HepG2 (cell line): ENCODE measurements around the gene RARA. TPM values are rescaled to one million over a fixed set of nuclear protein-coding genes. Genes with fewer than 3 reads are reported as not detected.

ENCODE experiments used
- BRF2 ChIP-seq: sonication (generic); formaldehyde crosslinking; IDR thresholded peaks from 2 replicates; pipeline ENCODE4 v1.8.1; 2022; ENCODE audit warnings: mild to moderate bottlenecking, missing genetic modification reagents
- DR1 ChIP-seq: sonication (generic); formaldehyde crosslinking; IDR thresholded peaks from 2 replicates; pipeline ENCODE4 v1.8.0; 2021; ENCODE audit warnings: mild to moderate bottlenecking, missing genetic modification reagents, inconsistent platforms
- PRDM4 ChIP-seq: sonication (generic); formaldehyde crosslinking; IDR thresholded peaks from 2 replicates; pipeline ENCODE4 v1.9.0; 2021; ENCODE audit warnings: missing genetic modification reagents, borderline replicate concordance
- SAP130 ChIP-seq: IDR thresholded peaks from 2 replicates; pipeline ENCODE4 v1.6.1; 2016; ENCODE audit warnings: low read depth
- XBP1 ChIP-seq: sonication (generic); formaldehyde crosslinking; IDR thresholded peaks from 2 replicates; pipeline ENCODE4 v1.5.0; 2020; ENCODE audit warnings: missing genetic modification reagents
- ZBTB40 ChIP-seq, 2 experiments: fragments of 450-650 bp in 1 of 2; sonication (generic) in 1 of 2; formaldehyde crosslinking in 1 of 2; IDR thresholded peaks; 2 replicates each; pipeline versions ENCODE4 v1.6.1 to v1.8.0; 2016 to 2022; ENCODE audit warnings: antibody characterized with exemption in 1 of 2, mild to moderate bottlenecking in 1 of 2, missing genetic modification reagents in 1 of 2
- ZNF326 ChIP-seq: sonication (generic); formaldehyde crosslinking; IDR thresholded peaks from 2 replicates; pipeline ENCODE4 v1.4.0; 2020; ENCODE audit warnings: missing genetic modification reagents, borderline replicate concordance
- ZNF414 ChIP-seq: sonication (generic); formaldehyde crosslinking; IDR thresholded peaks from 2 replicates; pipeline ENCODE4 v1.5.0; 2020; ENCODE audit warnings: missing genetic modification reagents
- ZNF512B ChIP-seq: sonication (generic); formaldehyde crosslinking; IDR thresholded peaks from 2 replicates; pipeline ENCODE4 v1.5.1; 2020; ENCODE audit warnings: missing genetic modification reagents, mild to moderate bottlenecking, borderline replicate concordance
- ZSCAN20 ChIP-seq: sonication (generic); formaldehyde crosslinking; IDR thresholded peaks from 2 replicates; pipeline ENCODE4 v1.4.0; 2020; ENCODE audit warnings: missing genetic modification reagents, mild to moderate bottlenecking, borderline replicate concordance
- polyA plus RNA-seq, 8 experiments: library from polyadenylated mRNA; depleted of rRNA in 3 of 8; stranded (reverse) in 7 of 8; unstranded in 1 of 8; fragments of >200 nt; fragmentation: Illumina TruSeq in 4 of 8; extraction: Trizol in 4 of 8; gene quantifications; 2 replicates each; pipeline versions ENCODE4 v1.2.1 to v1.2.3, GENCODE V29; 2011 to 2016; ENCODE audit warnings: low read depth in 4 of 8, missing spikeins in 1 of 8, mixed read lengths in 1 of 8; ENCODE audit not compliant: insufficient read depth in 1 of 8
- total RNA-seq, 5 experiments: library from RNA; depleted of rRNA; stranded (reverse); fragments of >200 nt; fragmentation: Illumina TruSeq; extraction: Trizol; gene quantifications; 2 replicates each; pipeline ENCODE4 v1.2.3, GENCODE V29; 2016; ENCODE audit warnings: low read depth in 1 of 5

RARA gene
- total and polyA plus RNA-seq, 2 of the 13 experiments (the other 11 are each of a cell fraction or from before 2014, with no cell fraction given) = 6.4 to 8.6 TPM

- TF ChIP-seq XBP1 (CRISPR knock-in tag) (no peak), ZNF326 (CRISPR knock-in tag) (0 out of 2 replicates have a peak, but pooled peaks have one; percentile 31), ZSCAN20 (peak; percentile 79; the same call in 1 of the 2 replicates), ZBTB40 (IDR thresholded peaks at IDR 0.05) (no peak), ZBTB40 (CRISPR knock-in tag; IDR thresholded peaks at IDR 0.05) (peak; percentile 58), ZNF512B (CRISPR knock-in tag) (no peak), BRF2 (CRISPR knock-in tag) (no peak), DR1 (CRISPR knock-in tag) (no peak), PRDM4 (CRISPR knock-in tag) (no peak), ZNF414 (CRISPR knock-in tag) (no peak), SAP130 (CRISPR knock-in tag) (peak; percentile 94)
Observed at GRCh38 chr17:40340880-40341807, 32.2 kb downstream of the RARA start (continued).
